Measurements from ENCODE around the gene SVIL. TPM values are rescaled to one million over a fixed set of nuclear protein-coding genes. Genes with fewer than 3 reads are reported as not detected.
A peak's percentile ranks its signal among the peaks of the same experiment; 100 is the strongest.

Gene SVIL
- 10 to 100 TPM; 30.3 to 84.3 (median 62.5) TPM for total RNA-seq

GRCh38 chr10:29634764-29635625 is at the start of gene SVIL:
Gene SVIL (minus strand): TSS chr10:29634971. CDS start chr10:29555058, 79,913 bp downstream.
- peaks cover 0 to 30% (median 3%) of the 10 kb centered on the region in 4 donors for H3K4me1 ChIP-seq
- H3K27me3 ChIP-seq, result no peaks in the 10 kb centered on the region
- H3K36me3 ChIP-seq, result no peaks in the 10 kb centered on the region
- no peaks in the 10 kb centered on the region for H3K9me3 ChIP-seq
- peak in 1 of 3 donors; percentile 62 for DNase-seq
- peak within 1 kb of the TSS in 1 of 4 donors; percentile 18 for H3K4me3 ChIP-seq
- H3K27ac ChIP-seq, result peak within 1 kb of the TSS in 3 of 4 donors; percentile 44 to 82 (median 67)
- TF ChIP-seq POLR2A (IDR thresholded peaks at IDR 0.05) (no peak), CTCF (IDR thresholded peaks at IDR 0.05) (no peak)

- H3K27ac ChIP-seq, result peak overlapping the region in 1 of 4 donors; percentile 21
- peak in 2 of 3 donors; percentile 58 to 66 for DNase-seq
- TF ChIP-seq CTCF (IDR thresholded peaks at IDR 0.05) (no peak), POLR2A (IDR thresholded peaks at IDR 0.05) (no peak)
- H3K4me3 ChIP-seq, result no peak overlapping the region
- H3K36me3 ChIP-seq, result peaks cover 0 to 11% (median 0%) of the 10 kb centered on the region in 3 donors
- no peaks in the 10 kb centered on the region for H3K9me3 ChIP-seq
- H3K4me1 ChIP-seq, result no peaks in the 10 kb centered on the region
- H3K27me3 ChIP-seq, result no peaks in the 10 kb centered on the region
These were observed 47.1 kb upstream of the SVIL start for GRCh38 chr10:29681676-29682448.

GRCh38 chr10:29680091-29680490 is 45.3 kb upstream of the SVIL start:
- DNase-seq, result no peak
- Histone ChIP-seq H3K4me1 (no peaks in the 10 kb centered on the region), H3K9me3 (peaks cover 0 to 1% (median 0%) of the 10 kb centered on the region in 4 donors)

GRCh38 chr10:29676732-29677131 is 42.0 kb upstream of the SVIL start:
- H3K36me3 ChIP-seq, result peaks cover 0 to 3% (median 0%) of the 10 kb centered on the region in 3 donors
- no peaks in the 10 kb centered on the region for H3K27me3 ChIP-seq
- TF ChIP-seq CTCF (IDR thresholded peaks at IDR 0.05), result no peak
- DNase-seq, result no peak
- H3K4me3 ChIP-seq, result no peak overlapping the region
- no peaks in the 10 kb centered on the region for H3K4me1 ChIP-seq
- peaks cover 0 to 3% (median 0%) of the 10 kb centered on the region in 4 donors for H3K9me3 ChIP-seq
- H3K27ac ChIP-seq, result no peak overlapping the region

More at GRCh38 chr10:29680091-29680490, 45.3 kb upstream of the SVIL start:
- H3K36me3 ChIP-seq, result peaks cover 0 to 11% (median 0%) of the 10 kb centered on the region in 3 donors
- H3K4me3 ChIP-seq, result no peak overlapping the region
- TF ChIP-seq CTCF (IDR thresholded peaks at IDR 0.05) (no peak), POLR2A (IDR thresholded peaks at IDR 0.05) (no peak)
- no peaks in the 10 kb centered on the region for H3K27me3 ChIP-seq
- H3K27ac ChIP-seq, result no peak overlapping the region

- no peak overlapping the region for H3K27ac ChIP-seq
- H3K4me1 ChIP-seq, result no peaks in the 10 kb centered on the region
- TF ChIP-seq CTCF (IDR thresholded peaks at IDR 0.05) (no peak), POLR2A (IDR thresholded peaks at IDR 0.05) (no peak)
- no peaks in the 10 kb centered on the region for H3K27me3 ChIP-seq
- H3K9me3 ChIP-seq, result peaks cover 0 to 3% (median 0%) of the 10 kb centered on the region in 4 donors
- peaks cover 0 to 3% (median 0%) of the 10 kb centered on the region in 3 donors for H3K36me3 ChIP-seq
- DNase-seq, result no peak
- H3K4me3 ChIP-seq, result no peak overlapping the region
These were observed 41.2 kb upstream of the SVIL start for GRCh38 chr10:29675984-29676383.

Data from Peyer's patch (tissue), 4 donors.